SU-DHL-6 (cell line): ENCODE data around the gene SLC66A1.

Source experiments
- H2AFZ ChIP-seq: fragments of 200-600 bp; sonication (generic); 2 replicates; pipeline ENCODE4 v1.6.1; 2014; ENCODE audit warnings: low read depth, mild to moderate bottlenecking, moderate library complexity, mixed read lengths, antibody characterized with exemption, low read length; ENCODE audit not compliant: severe bottlenecking
- H3F3A ChIP-seq: fragments of 200-600 bp; shearing (Covaris generic); 2 replicates; pipeline ENCODE4 v1.6.0; 2016; ENCODE audit warnings: antibody characterized with exemption, mild to moderate bottlenecking; ENCODE audit not compliant: insufficient read depth
- H3K27ac ChIP-seq: fragments of 200-600 bp; sonication (generic); 2 replicates; pipeline ENCODE4 v1.5.1; 2016; ENCODE audit warnings: low read depth, mild to moderate bottlenecking, low read length, moderate library complexity, mixed read lengths
- H3K27me3 ChIP-seq: fragments of 200-600 bp; sonication (generic), shearing (Covaris generic); 2 replicates; pipeline ENCODE4 v1.6.0; 2014; ENCODE audit warnings: mild to moderate bottlenecking, low read length
- H3K36me3 ChIP-seq: fragments of 200-600 bp; sonication (generic); 2 replicates; pipeline ENCODE4 v1.6.1; 2014; ENCODE audit warnings: mild to moderate bottlenecking, low read length, mixed read lengths
- H3K4me2 ChIP-seq: fragments of 300-600, 200-600 bp; shearing (Covaris generic), sonication (generic); 2 replicates; pipeline ENCODE4 v1.6.0; 2014; ENCODE audit warnings: low read length, low read depth, mild to moderate bottlenecking; ENCODE audit not compliant: poor library complexity, severe bottlenecking
- H3K4me3 ChIP-seq: fragments of 200-600 bp; sonication (generic); 2 replicates; pipeline ENCODE4 v1.5.1; 2014; ENCODE audit warnings: antibody characterized with exemption, low read length, mild to moderate bottlenecking, mixed read lengths; ENCODE audit not compliant: insufficient read depth, poor library complexity, severe bottlenecking
- H3K79me2 ChIP-seq: fragments of 200-600 bp; sonication (generic); 2 replicates; pipeline ENCODE4 v1.6.1; 2014; ENCODE audit warnings: mild to moderate bottlenecking, low read length, moderate library complexity; ENCODE audit not compliant: insufficient read depth
- H3K9ac ChIP-seq: fragments of 200-600 bp; sonication (generic); 2 replicates; pipeline ENCODE4 v1.7.0; 2014; ENCODE audit warnings: mild to moderate bottlenecking, low read length
- H3K9me2 ChIP-seq: fragments of 200-600 bp; sonication (generic); replicated peaks from 2 replicates; pipeline ENCODE4 v1.6.1; 2014; ENCODE audit warnings: low read length; ENCODE audit not compliant: insufficient read depth
- H3K9me3 ChIP-seq: fragments of 200-600 bp; sonication (generic); 2 replicates; pipeline ENCODE4 v1.6.1; 2014; ENCODE audit warnings: low read length, mixed read lengths; ENCODE audit not compliant: insufficient read depth
- H4K20me1 ChIP-seq: fragments of 200-600 bp; sonication (generic); 2 replicates; pipeline ENCODE4 v1.6.1; 2014; ENCODE audit warnings: low read depth, mild to moderate bottlenecking, antibody characterized with exemption, low read length, moderate library complexity, mixed read lengths
- EZH2phosphoT487 ChIP-seq: fragments of 200-600 bp; sonication (generic), shearing (Covaris generic); conservative IDR thresholded peaks from 2 replicates; pipeline ENCODE4 v1.6.1; 2018; ENCODE audit warnings: mild to moderate bottlenecking, antibody characterized with exemption, low read length, moderate library complexity, mixed read lengths
- TF ChIP-seq, protein P1 (sequence below): fragments of 200-600 bp; sonication (generic); IDR thresholded peaks from one replicate; pipeline ENCODE4 v1.5.1; 2017; ENCODE audit warnings: antibody characterized with exemption, mild to moderate bottlenecking, low read length, moderate library complexity; ENCODE audit not compliant: insufficient read depth, poor library complexity, severe bottlenecking

The SLC66A1 gene

DNA sequence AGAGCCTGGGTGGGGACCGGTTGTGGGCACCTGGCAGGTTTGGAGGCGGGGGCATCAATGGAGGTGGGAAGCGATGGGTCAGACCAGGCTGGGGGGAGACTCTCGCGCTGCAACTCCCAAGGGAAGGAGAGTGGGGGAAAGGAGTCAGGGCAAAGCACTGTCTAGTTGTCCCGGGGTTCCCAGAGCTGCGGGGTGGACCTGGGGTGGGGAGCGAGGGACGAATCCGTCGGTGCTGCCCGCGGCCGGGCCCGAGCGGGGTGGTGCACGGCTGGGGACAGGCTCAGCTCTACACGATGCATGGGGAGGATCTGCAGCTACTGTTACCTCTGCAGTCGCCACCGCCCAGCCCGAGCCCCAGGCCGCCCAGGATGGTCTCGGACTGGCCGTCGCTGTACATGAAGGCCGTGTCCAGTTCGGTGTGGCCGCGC is 609 bp upstream of the SLC66A1 start:
- Histone ChIP-seq H3K9me2 (no peaks in the 10 kb centered on the region), H3K4me3 (peak overlapping the region; percentile 93), H2AFZ (peak overlapping the region; percentile 94), H3K27ac (no peak overlapping the region), H3K36me3 (no peaks in the 10 kb centered on the region), H3K4me2 (peak overlapping the region; percentile 77), H3K9me3 (no peaks in the 10 kb centered on the region), H3K27me3 (no peaks in the 10 kb centered on the region), H3K79me2 (no peaks in the 10 kb centered on the region), H3K9ac (peak overlapping the region; percentile 96), H4K20me1 (no peaks in the 10 kb centered on the region), H3F3A (peaks cover 7% of the 10 kb centered on the region; the same call in 1 of the 2 replicates)
- TF ChIP-seq, protein P1, sequence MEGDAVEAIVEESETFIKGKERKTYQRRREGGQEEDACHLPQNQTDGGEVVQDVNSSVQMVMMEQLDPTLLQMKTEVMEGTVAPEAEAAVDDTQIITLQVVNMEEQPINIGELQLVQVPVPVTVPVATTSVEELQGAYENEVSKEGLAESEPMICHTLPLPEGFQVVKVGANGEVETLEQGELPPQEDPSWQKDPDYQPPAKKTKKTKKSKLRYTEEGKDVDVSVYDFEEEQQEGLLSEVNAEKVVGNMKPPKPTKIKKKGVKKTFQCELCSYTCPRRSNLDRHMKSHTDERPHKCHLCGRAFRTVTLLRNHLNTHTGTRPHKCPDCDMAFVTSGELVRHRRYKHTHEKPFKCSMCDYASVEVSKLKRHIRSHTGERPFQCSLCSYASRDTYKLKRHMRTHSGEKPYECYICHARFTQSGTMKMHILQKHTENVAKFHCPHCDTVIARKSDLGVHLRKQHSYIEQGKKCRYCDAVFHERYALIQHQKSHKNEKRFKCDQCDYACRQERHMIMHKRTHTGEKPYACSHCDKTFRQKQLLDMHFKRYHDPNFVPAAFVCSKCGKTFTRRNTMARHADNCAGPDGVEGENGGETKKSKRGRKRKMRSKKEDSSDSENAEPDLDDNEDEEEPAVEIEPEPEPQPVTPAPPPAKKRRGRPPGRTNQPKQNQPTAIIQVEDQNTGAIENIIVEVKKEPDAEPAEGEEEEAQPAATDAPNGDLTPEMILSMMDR = no peak
- TF ChIP-seq EZH2phosphoT487 = no peak

DNA sequence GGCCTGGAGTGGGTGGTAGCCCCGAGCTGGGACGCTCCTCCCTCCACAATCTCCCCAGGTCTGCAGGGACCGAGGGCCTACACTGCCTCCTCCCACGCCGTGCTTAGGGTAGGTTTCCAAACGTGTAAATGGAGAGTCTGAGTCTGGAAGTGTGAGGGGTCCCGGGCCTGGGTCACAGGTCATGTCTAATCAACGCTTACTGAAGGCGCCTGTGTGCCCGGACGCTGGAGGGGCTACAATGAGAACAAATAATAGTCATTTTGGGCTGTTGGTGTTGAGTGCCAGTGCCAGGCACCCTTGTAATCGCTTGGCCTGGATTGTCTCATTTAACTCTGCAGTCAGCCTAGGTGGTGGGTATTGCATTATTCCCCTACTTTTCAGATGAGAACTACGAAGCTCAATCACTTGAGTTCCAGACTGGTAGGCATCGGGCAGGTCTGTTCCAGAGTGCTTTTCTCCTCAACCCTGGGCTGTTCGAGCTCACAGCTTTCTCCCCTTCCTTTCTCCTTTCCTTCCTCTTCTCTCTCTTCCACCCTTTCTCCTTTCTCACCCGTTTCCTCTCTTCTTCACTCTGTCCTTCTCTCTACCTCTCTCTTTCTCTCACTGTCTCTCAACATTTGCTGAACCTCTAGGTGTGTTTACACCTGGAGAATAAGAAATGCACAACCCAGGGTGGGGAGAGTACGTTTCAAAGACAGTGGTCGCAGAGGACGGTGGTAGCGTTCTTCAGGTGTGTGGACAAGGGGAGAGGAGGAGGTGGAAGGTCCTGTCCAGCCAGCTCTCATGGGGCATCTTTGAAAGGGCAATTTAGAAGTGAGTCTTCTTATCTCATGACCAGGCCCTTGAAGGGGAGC is 883 bp downstream of the SLC66A1 start:
- no peaks in the 10 kb centered on the region for H3K79me2 ChIP-seq
- TF ChIP-seq, protein P1 = no peak
- TF ChIP-seq EZH2phosphoT487 = no peak
- H2AFZ ChIP-seq = peak overlapping the region; percentile 73
- peak overlapping the region; percentile 96 for H3K9ac ChIP-seq
- H3F3A ChIP-seq = peaks cover 7% of the 10 kb centered on the region; the same call in 1 of the 2 replicates
- H3K4me2 ChIP-seq = peak overlapping the region; percentile 68
- H3K36me3 ChIP-seq = no peaks in the 10 kb centered on the region
- peak overlapping the region; percentile 67 for H3K4me3 ChIP-seq
- H3K9me3 ChIP-seq = no peaks in the 10 kb centered on the region
- H3K27me3 ChIP-seq = no peaks in the 10 kb centered on the region
- H4K20me1 ChIP-seq = no peaks in the 10 kb centered on the region
- H3K9me2 ChIP-seq = no peaks in the 10 kb centered on the region
- no peak overlapping the region for H3K27ac ChIP-seq

DNA sequence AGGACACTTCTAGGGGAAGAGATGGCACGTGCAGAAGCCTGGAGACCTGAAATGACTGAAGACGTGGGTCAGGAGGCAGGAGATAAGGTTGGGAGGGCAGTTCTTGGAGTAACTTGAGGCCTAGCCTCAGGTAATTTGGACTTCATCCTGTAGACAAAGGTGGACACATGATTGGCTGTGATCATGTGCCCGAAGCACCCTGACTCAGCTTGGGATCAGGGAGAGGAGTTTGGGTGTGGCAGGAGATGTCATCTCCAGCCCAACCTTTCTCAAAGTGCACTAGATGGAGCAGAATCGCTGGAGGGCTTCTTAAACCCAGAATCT is 1.5 kb downstream of the SLC66A1 start:
- H3K9me3 ChIP-seq = no peaks in the 10 kb centered on the region
- H3K79me2 ChIP-seq = no peaks in the 10 kb centered on the region
- H3K9ac ChIP-seq = no peak overlapping the region

More for the DNA sequence above, 1.5 kb downstream of the SLC66A1 start:
- Histone ChIP-seq H4K20me1 (no peaks in the 10 kb centered on the region), H3K9me2 (no peaks in the 10 kb centered on the region), H3K27me3 (no peaks in the 10 kb centered on the region), H3K27ac (no peak overlapping the region), H3K36me3 (no peaks in the 10 kb centered on the region), H3K4me3 (no peak overlapping the region), H3K4me2 (no peak overlapping the region), H2AFZ (no peak overlapping the region), H3F3A (peaks cover 7% of the 10 kb centered on the region; the same call in 1 of the 2 replicates)
- no peak for TF ChIP-seq EZH2phosphoT487
- TF ChIP-seq, protein P1 = no peak
